PC-9 (cell line): ENCODE measurements around the gene CASS4. TPM values are rescaled to one million over a fixed set of nuclear protein-coding genes. Genes with fewer than 3 reads are reported as not detected.
A peak's percentile ranks its signal among the peaks of the same experiment; 100 is the strongest.

Experiments used
- BruUV-seq: library from RNA; stranded (reverse); fragments of 400-500 nt; replicated peaks from 2 replicates; lab custom pipeline; 2021; lab: Mats Ljungman, UMichigan
- CTCF ChIA-PET: fragments of 300-600 bp; sonication (Branson Sonifier 250); formaldehyde crosslinking; loops from one replicate; lab custom pipeline; 2022; ENCODE audit warnings: antibody characterized with exemption; lab: Charles Lee
- POLR2A ChIA-PET: fragments of 300-600 bp; sonication (Branson Sonifier 250); formaldehyde crosslinking; loops from one replicate; lab custom pipeline; 2022; ENCODE audit warnings: antibody characterized with exemption; ENCODE audit not compliant: unreplicated experiment; lab: Charles Lee
- DNase-seq, 2 experiments: peaks; one replicate each; pipeline versions ENCODE4 v3.0.0 to v3.0.0-alpha.2; 2015 to 2022; ENCODE audit warnings: mixed read lengths in 1 of 2
- H2AFZ ChIP-seq: fragments of 200-600 bp; sonication (generic); 2 replicates; pipeline ENCODE4 v1.8.1; 2017; ENCODE audit warnings: antibody characterized with exemption
- H3F3A ChIP-seq: fragments of 200-600 bp; sonication (generic); 2 replicates; pipeline ENCODE4 v1.8.1; 2017; ENCODE audit warnings: antibody characterized with exemption, mild to moderate bottlenecking, low read depth; ENCODE audit not compliant: insufficient read depth
- H3K27ac ChIP-seq: fragments of 200-600 bp; sonication (generic); 2 replicates; pipeline ENCODE4 v1.6.1; 2016; ENCODE audit warnings: mixed run types
- H3K27me3 ChIP-seq: fragments of 200-600 bp; sonication (generic); 2 replicates; pipeline ENCODE4 v1.6.1; 2016; ENCODE audit warnings: low read depth, mixed run types; ENCODE audit not compliant: insufficient read depth
- H3K36me3 ChIP-seq: fragments of 200-600 bp; sonication (generic); 2 replicates; pipeline ENCODE4 v1.6.1; 2016; ENCODE audit warnings: low read depth, mixed run types
- H3K4me1 ChIP-seq: fragments of 200-600 bp; sonication (generic); replicated peaks from 2 replicates; pipeline ENCODE4 v1.6.1; 2016; ENCODE audit warnings: mixed run types; ENCODE audit not compliant: insufficient read depth
- H3K4me2 ChIP-seq: fragments of 200-600 bp; sonication (generic); 2 replicates; pipeline ENCODE4 v1.6.1; 2017; ENCODE audit warnings: mixed run types
- H3K4me3 ChIP-seq: fragments of 200-600 bp; sonication (generic); 2 replicates; pipeline ENCODE4 v1.6.1; 2016; ENCODE audit warnings: mixed run types
- H3K79me2 ChIP-seq: fragments of 200-600 bp; sonication (generic); 2 replicates; pipeline ENCODE4 v1.6.1; 2017; ENCODE audit warnings: low read depth, mixed run types
- H3K9me2 ChIP-seq: fragments of 200-600 bp; sonication (generic); 2 replicates; pipeline ENCODE4 v1.8.1; 2017; ENCODE audit warnings: mild to moderate bottlenecking; ENCODE audit not compliant: insufficient read depth
- H3K9me3 ChIP-seq: fragments of 200-600 bp; sonication (generic); 2 replicates; pipeline ENCODE4 v1.8.1; 2016; ENCODE audit warnings: low read depth; ENCODE audit not compliant: insufficient read depth
- H4K20me1 ChIP-seq: fragments of 200-600 bp; sonication (generic); 2 replicates; pipeline ENCODE4 v1.8.1; 2017; ENCODE audit not compliant: insufficient read depth
- CTCF ChIP-seq: fragments of 200-600 bp; sonication (generic); conservative IDR thresholded peaks from 2 replicates; pipeline ENCODE4 v1.6.1; 2017; ENCODE audit warnings: mixed run types, antibody characterized with exemption, mild to moderate bottlenecking, moderate library complexity
- EZH2 ChIP-seq: fragments of 200-600 bp; sonication (generic); IDR thresholded peaks from 2 replicates; pipeline ENCODE4 v1.8.0; 2017; ENCODE audit warnings: antibody characterized with exemption, low read depth
- intact Hi-C: fragments of 100-400 bp; cut with micrococcal nuclease; formaldehyde crosslinking; loops from one replicate; pipeline ENCODE4 v1.10.0; 2022; ENCODE audit not compliant: unreplicated experiment
- total RNA-seq: library from RNA; stranded (reverse); gene quantifications from 2 replicates; pipeline ENCODE4 v1.2.3, GENCODE V29; 2021

Gene CASS4
- total RNA-seq, 1 experiment from 2014 or later, result 0.15 TPM

GRCh38 chr20:56443654-56444540 is 31.8 kb downstream of the CASS4 start:
- H3F3A ChIP-seq, result no peaks in the 10 kb centered on the region
- H3K9me3 ChIP-seq, result no peaks in the 10 kb centered on the region
- H3K27ac ChIP-seq, result no peak overlapping the region
- H3K4me1 ChIP-seq, result no peaks in the 10 kb centered on the region; the same call in 1 of the 2 replicates
- BruUV-seq, result no TSS peak
- DNase-seq, result peak in 1 of 2 experiments; percentile 31
- no peaks in the 10 kb centered on the region for H3K9me2 ChIP-seq
- peaks cover 13% of the 10 kb centered on the region; the same call in 1 of the 2 replicates for H3K27me3 ChIP-seq
- no peak overlapping the region for H3K4me3 ChIP-seq
- ChIA-PET CTCF (no interaction called here), POLR2A (no interaction called here)
- no peaks in the 10 kb centered on the region for H3K36me3 ChIP-seq
- H4K20me1 ChIP-seq, result no peaks in the 10 kb centered on the region
- intact Hi-C loops, result no loop called here
- H3K4me2 ChIP-seq, result no peak overlapping the region
- no peak overlapping the region for H2AFZ ChIP-seq
- no peak for TF ChIP-seq CTCF
- TF ChIP-seq EZH2, result no peak
- H3K79me2 ChIP-seq, result no peaks in the 10 kb centered on the region

DNA sequence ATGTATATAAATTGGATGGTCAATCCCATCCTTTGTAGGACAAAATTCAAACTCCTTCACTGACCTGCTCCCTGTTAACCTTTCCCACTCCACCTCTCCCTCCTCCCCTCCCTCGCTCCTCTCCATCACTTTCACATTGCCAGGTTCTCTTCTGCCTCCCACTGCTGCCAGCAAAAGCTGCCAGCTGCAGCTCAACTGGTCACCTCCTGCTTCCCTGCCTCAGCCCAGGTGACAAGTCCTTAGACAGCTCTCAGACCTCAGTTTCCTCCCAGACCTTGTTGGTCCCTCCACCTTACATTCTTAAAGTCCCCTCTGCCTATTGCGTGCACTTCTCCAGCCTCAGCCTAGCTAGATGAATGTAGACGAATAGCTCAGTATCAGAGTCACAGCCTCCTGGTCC is 33.1 kb downstream of the CASS4 start:
- Histone ChIP-seq H2AFZ (no peak overlapping the region), H3K4me3 (no peak overlapping the region), H3K27ac (no peak overlapping the region), H3K79me2 (no peaks in the 10 kb centered on the region), H3K4me1 (no peaks in the 10 kb centered on the region; the same call in 1 of the 2 replicates), H3K4me2 (no peak overlapping the region), H3F3A (no peaks in the 10 kb centered on the region), H3K27me3 (peaks cover 13% of the 10 kb centered on the region; the same call in 1 of the 2 replicates), H3K9me3 (no peaks in the 10 kb centered on the region), H3K9me2 (no peaks in the 10 kb centered on the region), H3K36me3 (no peaks in the 10 kb centered on the region), H4K20me1 (no peaks in the 10 kb centered on the region)
- peak in 1 of 2 experiments; percentile 34 for DNase-seq
- intact Hi-C loops, result no loop called here
- CTCF ChIA-PET, result interaction anchor here (0.5 kb wide), 1 partner anchor 133 kb away, joined by 3 read pairs; no protein-coding TSS in a partner anchor
- POLR2A ChIA-PET, result no interaction called here
- TF ChIP-seq CTCF, result no peak
- TF ChIP-seq EZH2, result no peak
- BruUV-seq, result no TSS peak

DNA sequence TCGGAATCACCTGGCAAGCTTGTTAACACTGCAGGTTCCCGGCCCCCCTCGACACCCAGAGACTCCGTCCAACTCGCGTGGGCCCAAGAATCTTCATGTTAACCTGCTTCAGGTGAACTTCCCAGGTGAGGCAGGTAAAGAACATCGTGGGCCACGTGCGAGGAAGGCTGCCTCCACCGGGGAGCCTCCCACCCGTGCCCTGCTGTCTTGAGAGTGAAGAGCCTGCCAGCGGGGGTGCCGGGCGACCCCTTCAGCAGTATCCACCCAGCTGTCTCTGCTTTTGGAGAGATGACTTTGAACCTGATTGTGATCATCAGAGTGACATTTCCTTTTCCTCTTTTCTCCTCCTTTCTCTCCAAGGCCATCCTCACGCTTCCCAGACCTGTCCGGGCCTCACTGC is 33.5 kb downstream of the CASS4 start:
- intact Hi-C loops, result no loop called here
- Histone ChIP-seq H3K27ac (no peak overlapping the region), H3F3A (no peaks in the 10 kb centered on the region), H3K4me1 (peaks cover 2% of the 10 kb centered on the region; the same call in 1 of the 2 replicates), H3K9me3 (no peaks in the 10 kb centered on the region), H3K36me3 (no peaks in the 10 kb centered on the region), H2AFZ (no peak overlapping the region), H4K20me1 (no peaks in the 10 kb centered on the region), H3K27me3 (peaks cover 13% of the 10 kb centered on the region; the same call in 1 of the 2 replicates), H3K79me2 (no peaks in the 10 kb centered on the region), H3K9me2 (no peaks in the 10 kb centered on the region), H3K4me3 (no peak overlapping the region), H3K4me2 (no peak overlapping the region)
- no TSS peak for BruUV-seq
- CTCF ChIA-PET, result no interaction called here
- TF ChIP-seq EZH2 (no peak), CTCF (no peak)
- POLR2A ChIA-PET, result no interaction called here
- DNase-seq, result no peak
